Prostate gland (tissue), 1 donor: ENCODE measurements around the gene TUBAL3.

Experiments used
- POLR2A ChIP-seq: fragments of 450-650 bp; IDR thresholded peaks from one replicate; pipeline ENCODE4 v1.6.1; 2016; ENCODE audit warnings: antibody characterized with exemption, mild to moderate bottlenecking
- POLR2AphosphoS5 ChIP-seq: sonication (generic); formaldehyde crosslinking; IDR thresholded peaks from one replicate; pipeline ENCODE4 v1.6.1; 2017; ENCODE audit warnings: antibody characterized with exemption

DNA sequence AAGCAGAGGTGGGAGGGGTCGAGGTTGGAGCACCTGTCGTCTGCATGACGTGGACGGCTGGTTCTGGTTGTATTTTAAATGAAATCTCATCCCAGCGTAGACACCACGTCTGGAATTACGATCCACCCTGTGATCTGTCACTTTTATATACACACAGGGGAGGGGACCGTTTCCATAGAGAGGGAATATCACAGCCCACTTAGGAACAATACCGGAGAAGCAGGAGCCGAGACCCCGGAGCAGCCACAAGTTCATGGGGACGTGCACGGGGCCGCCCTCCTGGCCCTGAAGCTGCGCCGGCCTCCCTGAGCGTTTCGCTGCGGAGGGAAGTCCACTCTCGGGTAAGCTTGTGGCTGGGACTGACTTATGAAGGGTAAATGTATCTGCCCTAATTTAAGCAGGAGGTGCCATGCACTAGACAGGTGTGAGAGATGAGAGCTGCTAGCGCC, 39.7 kb downstream of the TUBAL3 start, which contains the start of gene UCN3:
- TF ChIP-seq POLR2A (no peak), POLR2AphosphoS5 (no peak)
